CD4-positive, alpha-beta T cell treated with Interleukin-6 for 4 hours (primary cell): ENCODE measurements around the gene LPAR6.

Experiments used
- DNase-seq: peaks from one replicate; pipeline ENCODE4 v3.0.0-alpha.2; 2020; ENCODE audit warnings: mixed read lengths

Gene LPAR6

DNA sequence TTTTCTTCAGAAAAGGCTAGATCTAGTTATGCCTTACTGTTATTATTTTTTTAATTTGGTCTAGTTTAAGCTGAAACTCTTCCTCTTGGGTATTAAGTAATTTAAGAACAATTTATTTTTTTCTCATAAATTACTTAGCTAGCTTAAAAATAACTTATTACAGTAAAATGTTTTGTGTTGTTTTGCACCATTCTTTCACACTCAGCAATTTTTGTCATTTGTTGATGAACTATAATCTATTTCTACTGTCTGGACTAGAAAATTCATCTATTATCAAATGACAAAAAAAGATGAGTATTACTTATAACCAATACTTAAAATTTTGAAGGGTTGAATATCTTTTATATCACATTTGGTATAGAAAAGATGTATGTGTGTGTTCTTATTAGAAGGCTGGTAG, 1.6 kb upstream of the LPAR6 start:
- DNase-seq: no peak

- DNase-seq: peak; percentile 71
Observed at GRCh38 chr13:48411841-48412531, 927 bp downstream of the LPAR6 start.

GRCh38 chr13:48411147-48411794, 1.6 kb downstream of the LPAR6 start:
- DNase-seq: no peak

GRCh38 chr13:48410199-48410598, 2.7 kb downstream of the LPAR6 start:
- DNase-seq: no peak

- no peak for DNase-seq
Observed at GRCh38 chr13:48405875-48406274, 7.0 kb downstream of the LPAR6 start.

GRCh38 chr13:48404952-48405351, 8.0 kb downstream of the LPAR6 start:
- no peak for DNase-seq

DNA sequence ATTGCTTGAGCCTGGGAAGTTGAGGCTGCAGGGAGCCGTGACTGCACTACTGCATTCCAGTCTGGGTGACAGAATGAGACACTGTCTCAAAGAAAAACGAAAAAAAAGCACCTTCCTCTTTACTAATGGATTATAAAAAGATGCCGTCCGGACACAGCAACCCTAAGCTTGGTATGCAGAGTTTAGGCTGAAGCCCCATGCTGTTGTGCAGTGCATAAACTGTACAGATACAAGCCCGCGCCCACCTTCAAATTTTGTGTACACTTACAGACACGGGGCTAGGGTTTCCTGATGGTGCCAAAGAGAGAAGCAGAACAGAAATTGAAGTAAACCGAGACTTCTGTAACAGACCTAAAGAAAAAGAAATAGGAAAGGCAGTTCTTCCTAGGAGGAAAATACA, 9.0 kb downstream of the LPAR6 start:
- no peak for DNase-seq

DNA sequence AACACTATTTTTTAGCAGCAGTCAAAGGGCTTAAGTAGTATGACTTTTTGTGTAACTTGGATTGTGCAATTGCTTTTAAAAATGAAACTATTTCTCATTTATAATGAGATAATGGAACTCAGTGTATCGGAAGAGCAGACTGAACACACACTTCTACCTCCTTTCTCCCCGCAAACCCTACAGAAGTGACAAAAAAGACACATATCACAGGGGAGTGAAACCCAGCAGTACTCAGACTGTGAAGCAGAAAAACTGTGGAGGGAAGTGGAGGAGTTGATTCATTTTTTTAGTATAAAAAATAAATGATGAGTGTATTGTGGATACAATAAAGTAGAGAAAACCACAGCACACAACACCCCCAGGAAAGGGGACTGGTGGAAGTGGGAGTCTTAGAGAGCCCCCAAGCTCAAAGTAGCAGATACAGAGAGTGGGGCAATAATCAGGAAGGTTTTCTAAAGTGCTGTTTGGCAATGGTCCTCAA, 9.7 kb downstream of the LPAR6 start:
- peak; percentile 23 for DNase-seq

DNA sequence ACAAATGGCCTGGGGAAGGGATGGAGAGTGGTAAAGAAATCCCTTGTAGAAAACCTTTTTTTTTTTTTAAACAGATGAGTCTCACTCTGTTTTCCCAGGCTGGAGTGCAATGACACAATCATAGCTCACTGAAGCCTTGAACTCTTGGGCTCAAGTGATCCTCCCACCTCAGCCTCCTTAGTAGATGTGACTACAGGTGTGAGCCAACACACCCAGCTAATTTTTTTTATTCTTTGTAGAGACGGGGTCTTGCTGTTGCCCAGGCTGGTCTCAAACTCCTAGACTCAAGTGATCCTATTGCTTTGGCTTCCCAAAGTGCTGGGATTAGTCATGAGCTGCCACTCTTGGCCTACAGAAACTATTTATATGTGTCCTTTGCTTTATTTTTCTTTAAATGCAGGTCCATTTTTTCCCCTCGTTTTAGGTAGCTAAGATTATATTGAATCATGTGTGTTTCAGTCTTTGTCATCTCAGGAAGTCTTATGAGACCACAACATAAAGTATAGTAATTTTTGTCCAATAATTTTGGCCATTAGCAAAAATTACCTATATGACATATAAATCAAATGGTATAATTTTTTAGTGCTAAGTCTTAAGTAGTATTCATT, 10.5 kb downstream of the LPAR6 start:
- DNase-seq: peak; percentile 9

DNA sequence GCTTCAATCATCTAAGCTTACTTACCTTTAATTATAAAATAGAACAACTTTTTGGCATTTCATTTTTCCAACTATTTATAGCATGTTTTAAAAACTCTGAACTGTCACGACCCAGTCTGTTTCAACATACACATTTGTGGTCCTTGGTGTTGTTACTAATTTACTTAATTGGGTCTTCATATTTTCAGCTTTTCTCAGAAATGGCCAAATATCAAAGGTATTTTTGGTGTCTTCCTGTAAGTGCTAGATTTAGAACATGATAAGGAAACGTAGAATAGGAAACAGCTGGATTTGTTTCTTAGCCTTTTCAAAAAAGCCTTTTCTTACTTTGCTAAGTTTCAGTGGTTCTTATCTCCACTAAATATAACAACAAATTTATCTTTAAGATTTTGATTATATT, 11.4 kb downstream of the LPAR6 start:
- no peak for DNase-seq

- DNase-seq: no peak
Observed at GRCh38 chr13:48400850-48401291, 12.0 kb downstream of the LPAR6 start.

DNA sequence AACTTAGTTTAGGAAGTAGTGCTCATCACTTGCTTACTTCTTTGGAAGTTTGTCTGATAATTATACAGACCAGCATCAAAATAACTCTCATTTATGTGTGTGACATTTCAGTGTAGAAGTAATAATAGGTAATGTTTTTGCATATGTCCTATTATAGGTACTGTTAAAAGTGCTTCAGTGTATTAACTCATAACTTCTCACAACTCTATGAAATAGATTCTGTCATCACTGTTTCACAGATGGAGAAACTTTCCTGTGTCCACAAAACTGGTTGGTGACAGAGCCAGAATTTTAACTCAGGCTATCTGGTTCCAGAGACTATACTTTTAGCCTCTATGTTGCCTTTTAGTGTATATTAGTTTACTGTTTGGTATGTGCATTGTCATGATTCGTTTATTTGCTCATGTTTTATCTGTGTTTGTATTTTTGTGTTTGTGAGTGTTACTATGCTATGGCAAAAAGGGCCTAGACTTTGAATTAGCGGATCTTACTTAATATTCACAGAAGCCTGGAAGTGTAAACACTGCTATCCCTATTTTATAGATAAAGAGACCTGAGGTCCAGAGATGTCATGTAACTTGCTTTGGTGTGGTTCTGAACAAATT, 12.7 kb downstream of the LPAR6 start:
- DNase-seq: no peak

GRCh38 chr13:48398450-48399095, 14.3 kb downstream of the LPAR6 start:
- DNase-seq: no peak

DNA sequence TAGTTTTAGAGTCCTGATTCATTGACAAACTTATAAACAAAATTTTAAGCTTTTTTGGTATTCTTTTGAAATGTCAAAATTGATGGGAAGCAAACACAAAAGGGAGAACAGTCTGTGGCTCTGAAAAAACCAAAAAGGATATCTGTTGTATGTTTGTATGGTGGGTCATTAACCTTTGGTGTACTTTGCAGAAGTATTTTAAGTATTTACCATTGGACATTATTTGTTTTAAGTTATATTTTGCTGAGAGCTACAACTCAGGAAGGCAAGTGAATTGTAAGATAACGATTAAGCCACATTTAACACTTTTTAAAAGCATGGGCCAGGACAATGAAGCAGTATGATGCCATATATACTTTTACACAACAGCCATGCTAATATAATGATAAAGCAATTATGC, 15.2 kb downstream of the LPAR6 start:
- no peak for DNase-seq

GRCh38 chr13:48393698-48394085, 19.2 kb downstream of the LPAR6 start:
- DNase-seq: no peak

DNA sequence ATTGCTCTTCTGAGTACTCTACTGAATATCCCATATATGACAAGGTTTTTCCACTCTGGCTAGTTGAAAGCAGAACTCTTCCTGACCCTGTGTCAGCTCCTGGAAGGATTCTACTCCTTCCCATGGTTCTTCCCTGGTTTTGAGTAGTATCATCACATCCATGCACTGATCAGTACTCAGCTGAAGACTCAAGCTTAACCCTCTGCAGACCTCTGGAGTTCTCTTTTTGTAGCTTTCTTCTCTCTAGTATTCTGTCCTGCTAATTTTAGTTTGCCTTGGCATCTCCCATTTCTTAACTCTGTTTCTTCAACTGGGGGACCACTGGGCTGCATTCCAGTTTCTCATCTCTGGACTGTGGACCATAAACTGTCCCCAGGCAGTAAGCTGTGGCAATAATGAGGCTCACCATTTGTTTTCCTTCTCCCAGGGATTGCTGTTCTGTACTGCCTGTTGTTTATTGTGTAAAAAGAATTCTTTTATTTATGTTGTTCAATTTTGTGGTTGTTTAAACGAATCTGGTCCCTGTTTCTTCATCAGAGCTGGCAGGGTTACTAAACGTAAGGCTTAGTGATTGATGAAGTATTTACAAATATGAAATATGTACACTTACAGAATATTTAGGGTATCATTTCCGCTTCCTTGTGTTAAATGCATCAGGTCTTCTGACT, 19.7 kb downstream of the LPAR6 start:
- DNase-seq: no peak

- no peak for DNase-seq
Observed at GRCh38 chr13:48391257-48391656, 21.7 kb downstream of the LPAR6 start.

GRCh38 chr13:48386816-48387215, 26.1 kb downstream of the LPAR6 start:
- no peak for DNase-seq

DNA sequence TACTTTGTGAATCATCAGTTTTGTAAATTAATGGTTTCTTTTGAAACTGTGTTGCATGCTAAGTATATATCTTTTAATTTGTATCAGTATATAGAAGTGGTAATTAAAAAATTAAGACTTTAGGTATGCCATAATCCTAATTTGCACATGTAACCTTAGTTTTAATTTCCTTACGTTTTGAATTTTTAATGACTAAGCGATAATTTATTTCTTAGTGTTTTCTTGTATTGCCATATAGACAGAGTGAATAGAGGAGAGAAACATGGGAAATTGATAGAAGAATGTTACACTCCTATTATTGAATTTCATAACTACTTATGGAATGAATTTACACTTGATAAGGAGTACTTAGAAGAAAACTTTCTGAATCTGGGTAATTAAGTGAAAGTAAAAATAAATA, 29.5 kb downstream of the LPAR6 start:
- no peak for DNase-seq

- DNase-seq: no peak
Observed at GRCh38 chr13:48380581-48380980, 32.3 kb downstream of the LPAR6 start.

DNA sequence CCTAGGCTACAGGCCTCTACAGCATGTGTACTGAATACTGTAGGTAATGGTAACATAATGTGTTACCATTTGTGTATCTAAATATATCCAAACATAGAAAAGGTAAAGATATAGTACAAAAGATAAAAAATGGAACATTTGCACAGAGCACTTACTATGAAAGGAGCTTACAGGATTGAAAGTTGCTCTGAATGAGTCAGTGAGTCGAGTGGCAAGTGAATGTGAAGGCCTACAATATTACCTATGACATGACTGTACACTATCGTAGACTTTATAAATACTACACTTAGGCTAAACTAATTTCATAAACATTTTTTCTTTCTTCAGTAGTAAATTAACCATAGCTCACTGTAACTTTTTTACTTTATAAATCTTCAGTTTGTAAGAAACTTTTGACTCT, 35.1 kb downstream of the LPAR6 start:
- no peak for DNase-seq

DNA sequence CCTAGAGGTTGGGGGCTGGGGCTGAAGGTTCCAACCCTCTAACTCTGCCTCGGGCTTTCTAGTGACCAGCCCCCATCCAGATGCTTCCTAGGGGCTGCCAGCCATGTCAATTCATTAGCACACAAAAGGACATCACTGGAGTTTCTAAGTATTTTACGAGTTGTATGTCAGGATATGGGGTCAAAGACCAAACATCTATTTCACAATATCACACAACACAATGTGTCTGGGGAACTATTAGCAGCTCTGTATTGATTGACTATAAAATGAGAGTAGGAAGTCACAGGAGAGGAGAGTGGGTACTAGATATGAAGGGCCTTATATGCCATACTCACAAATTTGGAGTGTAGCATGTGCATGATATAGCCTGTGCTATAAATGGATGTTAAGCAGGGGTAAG, 42.1 kb downstream of the LPAR6 start:
- DNase-seq: no peak

DNA sequence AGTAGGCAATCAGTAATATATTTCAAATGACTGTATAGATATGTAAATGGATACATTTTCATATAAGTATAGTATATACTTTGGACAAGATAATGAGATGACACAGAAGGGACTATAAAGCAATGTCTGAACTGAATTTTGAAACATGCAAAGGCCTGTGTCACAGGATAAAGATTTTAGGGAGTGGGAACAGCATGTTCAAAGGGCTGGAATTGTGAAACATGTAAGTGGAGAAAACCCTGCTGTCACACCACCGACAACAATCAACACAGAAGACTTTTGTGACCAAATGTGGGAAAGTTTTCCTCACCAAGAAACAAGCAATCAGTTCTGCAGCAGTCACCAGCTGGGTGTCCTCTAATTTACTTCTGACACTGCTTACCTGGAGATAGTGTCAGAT, 42.9 kb downstream of the LPAR6 start:
- no peak for DNase-seq
